Trophoblast cell (in vitro differentiated cells and primary cell): ENCODE measurements around the gene RPS27A.
A peak's percentile ranks its signal among the peaks of the same experiment; 100 is the strongest.

Experiments
- DNase-seq, 2 donors: peaks; one replicate each; pipeline ENCODE4 v3.0.0-alpha.2; 2016
- H2AFZ ChIP-seq: 2 replicates; pipeline ENCODE4 v1.6.1; 2013; ENCODE audit warnings: low read length, moderate library complexity, mild to moderate bottlenecking; ENCODE audit not compliant: insufficient read depth, poor library complexity
- H2AK5ac ChIP-seq: 2 replicates; pipeline ENCODE4 v1.6.1; 2013; ENCODE audit warnings: mild to moderate bottlenecking, low read length
- H2BK120ac ChIP-seq: 2 replicates; pipeline ENCODE4 v1.6.1; 2013; ENCODE audit warnings: low read length, mild to moderate bottlenecking, moderate library complexity; ENCODE audit not compliant: insufficient read depth, poor library complexity
- H2BK12ac ChIP-seq: 2 replicates; pipeline ENCODE4 v1.6.1; 2013; ENCODE audit warnings: mild to moderate bottlenecking, low read length, moderate library complexity
- H2BK5ac ChIP-seq: 2 replicates; pipeline ENCODE4 v1.6.1; 2013; ENCODE audit warnings: low read length, low read depth, moderate library complexity, mild to moderate bottlenecking; ENCODE audit not compliant: poor library complexity
- H3K14ac ChIP-seq: 2 replicates; pipeline ENCODE4 v1.6.1; 2013; ENCODE audit warnings: mild to moderate bottlenecking, low read length
- H3K18ac ChIP-seq: 2 replicates; pipeline ENCODE4 v1.6.1; 2013; ENCODE audit warnings: mild to moderate bottlenecking, low read length
- H3K23ac ChIP-seq: 2 replicates; pipeline ENCODE4 v1.6.1; 2013; ENCODE audit warnings: low read length
- H3K27ac ChIP-seq: 2 replicates; pipeline ENCODE4 v1.5.1; 2013; ENCODE audit warnings: low read depth, mild to moderate bottlenecking, inconsistent platforms, low read length, moderate library complexity
- H3K27me3 ChIP-seq: 2 replicates; pipeline ENCODE4 v1.6.1; 2013; ENCODE audit warnings: inconsistent platforms, mild to moderate bottlenecking, low read length, moderate library complexity; ENCODE audit not compliant: insufficient read depth
- H3K36me3 ChIP-seq, 2 experiments: 1 replicate in 1 of 2; 2 replicates in 1 of 2; pipeline ENCODE4 v1.6.1; 2013; ENCODE audit warnings: low read length in 2 of 2, mild to moderate bottlenecking in 2 of 2, moderate library complexity in 1 of 2; ENCODE audit not compliant: insufficient read depth in 2 of 2, control insufficient read depth in 1 of 2
- H3K4ac ChIP-seq: 2 replicates; pipeline ENCODE4 v1.6.1; 2013; ENCODE audit warnings: low read depth, mild to moderate bottlenecking, low read length, moderate library complexity
- H3K4me1 ChIP-seq, 2 experiments: 1 replicate in 1 of 2; 2 replicates in 1 of 2; pipeline ENCODE4 v1.6.1; 2013; ENCODE audit warnings: low read length in 2 of 2, mild to moderate bottlenecking in 2 of 2, moderate library complexity in 1 of 2; ENCODE audit not compliant: insufficient read depth in 2 of 2, control insufficient read depth in 1 of 2
- H3K4me2 ChIP-seq: 2 replicates; pipeline ENCODE4 v1.6.1; 2013; ENCODE audit warnings: inconsistent platforms, mild to moderate bottlenecking, low read length, moderate library complexity
- H3K4me3 ChIP-seq: 2 replicates; pipeline ENCODE4 v1.5.1; 2013; ENCODE audit warnings: mild to moderate bottlenecking, low read depth, low read length, inconsistent platforms
- H3K79me1 ChIP-seq: one replicate; pipeline ENCODE4 v1.6.1; 2013; ENCODE audit warnings: low read length
- H3K79me2 ChIP-seq: 2 replicates; pipeline ENCODE4 v1.6.1; 2013; ENCODE audit warnings: low read length, mild to moderate bottlenecking; ENCODE audit not compliant: control insufficient read depth, insufficient read depth, poor library complexity
- H3K9ac ChIP-seq: 2 replicates; pipeline ENCODE4 v1.6.1; 2013; ENCODE audit warnings: mild to moderate bottlenecking, low read length
- H3K9me3 ChIP-seq: 2 replicates; pipeline ENCODE4 v1.6.1; 2013; ENCODE audit warnings: low read depth, mild to moderate bottlenecking, control low read depth, inconsistent platforms, low read length; ENCODE audit not compliant: insufficient read depth
- H4K12ac ChIP-seq: 2 replicates; pipeline ENCODE4 v1.6.1; 2013; ENCODE audit warnings: low read depth, mild to moderate bottlenecking, low read length, moderate library complexity
- H4K8ac ChIP-seq: 2 replicates; pipeline ENCODE4 v1.6.1; 2013; ENCODE audit warnings: low read depth, mild to moderate bottlenecking, low read length, moderate library complexity
- H4K91ac ChIP-seq: one replicate; pipeline ENCODE4 v1.6.1; 2013; ENCODE audit warnings: low read depth, mild to moderate bottlenecking, low read length, moderate library complexity
- WGBS: extraction: QIAGEN DNeasy Blood & Tissue Kit; methylation state at CpG from one replicate; pipeline ENCODE4 v1.1.7; 2013; ENCODE audit warnings: missing lambda C conversion rate; ENCODE audit not compliant: insufficient read length, insufficient coverage; ENCODE audit errors: extremely low coverage; 5-methylcytosine and 5-hydroxymethylcytosine counted together

The RPS27A gene

GRCh38 chr2:55228226-55228563 is 4.3 kb upstream of the RPS27A start:
- no peak overlapping the region for H3K18ac ChIP-seq
- no peak overlapping the region for H3K4me2 ChIP-seq
- no peak overlapping the region for H3K27ac ChIP-seq
- H2AFZ ChIP-seq = no peak overlapping the region
- peaks cover 16% of the 10 kb centered on the region for H3K79me1 ChIP-seq
- peaks cover 6% of the 10 kb centered on the region in 2 experiments for H3K36me3 ChIP-seq
- H3K9ac ChIP-seq = no peak overlapping the region
- no peak overlapping the region for H2BK120ac ChIP-seq
- H2AK5ac ChIP-seq = no peak overlapping the region
- H3K9me3 ChIP-seq = peaks cover 3% of the 10 kb centered on the region
- H3K4me1 ChIP-seq = peaks cover 2% of the 10 kb centered on the region in 2 experiments
- peaks cover 10% of the 10 kb centered on the region for H3K79me2 ChIP-seq
- H3K27me3 ChIP-seq = no peaks in the 10 kb centered on the region
- no peak overlapping the region for H3K14ac ChIP-seq
- H2BK5ac ChIP-seq = no peak overlapping the region
- no peak overlapping the region for H3K23ac ChIP-seq
- no peak overlapping the region for H4K91ac ChIP-seq
- H3K4me3 ChIP-seq = no peak overlapping the region
- H3K4ac ChIP-seq = no peak overlapping the region
- H4K8ac ChIP-seq = no peak overlapping the region
- no peak for DNase-seq
- H4K12ac ChIP-seq = no peak overlapping the region
- no peak overlapping the region for H2BK12ac ChIP-seq

- no peak overlapping the region for H2BK5ac ChIP-seq
- no peak overlapping the region for H2BK120ac ChIP-seq
- H3K27me3 ChIP-seq = no peaks in the 10 kb centered on the region
- H3K9ac ChIP-seq = no peak overlapping the region
- H3K4me2 ChIP-seq = no peak overlapping the region
- H3K4me3 ChIP-seq = no peak overlapping the region
- H4K91ac ChIP-seq = no peak overlapping the region
- DNase-seq = peak; percentile 40 to 74
- peaks cover 12% of the 10 kb centered on the region for H3K79me2 ChIP-seq
- no CpG with 5 or more reads among the region's 2 CpGs for WGBS
- no peak overlapping the region for H2AK5ac ChIP-seq
- H3K27ac ChIP-seq = no peak overlapping the region
- no peak overlapping the region for H3K4ac ChIP-seq
- peaks cover 6 to 10% of the 10 kb centered on the region in 2 experiments for H3K36me3 ChIP-seq
- peaks cover 2 to 7% of the 10 kb centered on the region in 2 experiments for H3K4me1 ChIP-seq
- H3K79me1 ChIP-seq = peaks cover 14% of the 10 kb centered on the region
- no peak overlapping the region for H2BK12ac ChIP-seq
- no peak overlapping the region for H3K23ac ChIP-seq
- H3K9me3 ChIP-seq = peaks cover 2% of the 10 kb centered on the region
- H4K8ac ChIP-seq = no peak overlapping the region
- H3K18ac ChIP-seq = no peak overlapping the region
- H4K12ac ChIP-seq = no peak overlapping the region
- no peak overlapping the region for H3K14ac ChIP-seq
- H2AFZ ChIP-seq = no peak overlapping the region
Observed at GRCh38 chr2:55229221-55229620, 3.3 kb upstream of the RPS27A start.

- no CpG with 5 or more reads among the region's 3 CpGs for WGBS
- Histone ChIP-seq H3K27me3 (no peaks in the 10 kb centered on the region), H2AK5ac (no peak overlapping the region), H3K36me3 (peaks cover 5 to 16% of the 10 kb centered on the region in 2 experiments), H2AFZ (no peak overlapping the region), H4K12ac (no peak overlapping the region), H3K9ac (no peak overlapping the region), H4K91ac (no peak overlapping the region), H2BK5ac (no peak overlapping the region), H3K14ac (no peak overlapping the region), H3K9me3 (no peaks in the 10 kb centered on the region), H3K4me1 (peaks cover 2 to 9% of the 10 kb centered on the region in 2 experiments), H4K8ac (no peak overlapping the region), H3K23ac (no peak overlapping the region), H2BK12ac (no peak overlapping the region), H3K4me2 (no peak overlapping the region), H3K4ac (no peak overlapping the region), H3K79me1 (peaks cover 14% of the 10 kb centered on the region), H3K27ac (no peak overlapping the region), H3K18ac (no peak overlapping the region), H2BK120ac (no peak overlapping the region), H3K79me2 (peaks cover 12% of the 10 kb centered on the region), H3K4me3 (no peak overlapping the region)
- no peak for DNase-seq
Observed at GRCh38 chr2:55230551-55230950, 1.9 kb upstream of the RPS27A start.

GRCh38 chr2:55231546-55232083 is 873 bp upstream of the RPS27A start:
- Histone ChIP-seq H3K4me1 (peaks cover 2 to 9% of the 10 kb centered on the region in 2 experiments), H3K36me3 (peaks cover 5 to 23% of the 10 kb centered on the region in 2 experiments), H3K4ac (peak overlapping the region; percentile 22), H4K91ac (peak overlapping the region; percentile 96), H3K4me2 (peak overlapping the region; percentile 74), H3K18ac (peak overlapping the region; percentile 86), H4K12ac (peak overlapping the region; percentile 95), H2AK5ac (peak overlapping the region; percentile 3), H4K8ac (peak overlapping the region; percentile 98), H3K27ac (peak overlapping the region; percentile 94), H3K27me3 (no peaks in the 10 kb centered on the region), H3K79me2 (peaks cover 12% of the 10 kb centered on the region), H2BK12ac (no peak overlapping the region), H2BK5ac (peak overlapping the region; percentile 93), H3K79me1 (peaks cover 14% of the 10 kb centered on the region), H3K14ac (peak overlapping the region; percentile 94), H3K9me3 (no peaks in the 10 kb centered on the region), H3K4me3 (peak overlapping the region; percentile 87), H3K9ac (peak overlapping the region; percentile 94), H3K23ac (no peak overlapping the region), H2BK120ac (peak overlapping the region; percentile 59), H2AFZ (peak overlapping the region; percentile 65)
- no peak for DNase-seq
- no CpG with 5 or more reads among the region's 13 CpGs for WGBS
